DOHH2 (cell line): ENCODE results near the gene MAJIN.

ENCODE experiments used
- EZH2phosphoT487 ChIP-seq: fragments of 200-600 bp; sonication (generic); IDR thresholded peaks from 2 replicates; pipeline ENCODE4 v1.6.1; 2017; ENCODE audit warnings: borderline replicate concordance, mild to moderate bottlenecking, antibody characterized with exemption, low read length, moderate library complexity, mixed read lengths
- TF ChIP-seq, protein P1 (sequence below): fragments of 200-600 bp; sonication (generic); IDR thresholded peaks from one replicate; pipeline ENCODE4 v1.5.1; 2014; ENCODE audit warnings: antibody characterized with exemption, mild to moderate bottlenecking, low read depth, low read length; ENCODE audit not compliant: poor library complexity, severe bottlenecking

DNA sequence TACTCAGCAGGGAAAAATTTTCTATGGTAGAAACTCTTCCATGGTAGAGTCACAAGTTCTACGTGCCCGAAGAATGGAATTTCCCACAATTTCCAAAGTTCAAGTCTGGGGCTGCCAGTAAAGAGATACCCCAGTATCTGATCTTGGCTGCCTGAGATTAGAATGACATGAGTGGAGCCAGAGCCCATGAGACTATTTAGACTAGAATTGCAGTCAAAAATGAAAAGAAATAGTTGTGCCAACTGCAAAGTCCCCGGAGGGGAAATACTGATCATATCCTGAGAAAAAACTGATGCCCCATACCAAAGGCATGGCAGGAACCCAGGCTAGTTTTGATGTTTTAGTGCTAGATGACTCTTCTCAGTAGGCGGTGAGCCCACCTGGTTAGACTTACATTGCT lies 11.2 kb downstream of the MAJIN start:
- TF ChIP-seq, protein P1, sequence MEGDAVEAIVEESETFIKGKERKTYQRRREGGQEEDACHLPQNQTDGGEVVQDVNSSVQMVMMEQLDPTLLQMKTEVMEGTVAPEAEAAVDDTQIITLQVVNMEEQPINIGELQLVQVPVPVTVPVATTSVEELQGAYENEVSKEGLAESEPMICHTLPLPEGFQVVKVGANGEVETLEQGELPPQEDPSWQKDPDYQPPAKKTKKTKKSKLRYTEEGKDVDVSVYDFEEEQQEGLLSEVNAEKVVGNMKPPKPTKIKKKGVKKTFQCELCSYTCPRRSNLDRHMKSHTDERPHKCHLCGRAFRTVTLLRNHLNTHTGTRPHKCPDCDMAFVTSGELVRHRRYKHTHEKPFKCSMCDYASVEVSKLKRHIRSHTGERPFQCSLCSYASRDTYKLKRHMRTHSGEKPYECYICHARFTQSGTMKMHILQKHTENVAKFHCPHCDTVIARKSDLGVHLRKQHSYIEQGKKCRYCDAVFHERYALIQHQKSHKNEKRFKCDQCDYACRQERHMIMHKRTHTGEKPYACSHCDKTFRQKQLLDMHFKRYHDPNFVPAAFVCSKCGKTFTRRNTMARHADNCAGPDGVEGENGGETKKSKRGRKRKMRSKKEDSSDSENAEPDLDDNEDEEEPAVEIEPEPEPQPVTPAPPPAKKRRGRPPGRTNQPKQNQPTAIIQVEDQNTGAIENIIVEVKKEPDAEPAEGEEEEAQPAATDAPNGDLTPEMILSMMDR: no peak
- no peak for TF ChIP-seq EZH2phosphoT487
